Measurements from ENCODE around the gene GPS1. TPM values are rescaled to one million over a fixed set of nuclear protein-coding genes. Genes with fewer than 3 reads are reported as not detected.
A peak's percentile ranks its signal among the peaks of the same experiment; 100 is the strongest.

The GPS1 gene
- total and polyA plus RNA-seq, 9 of the 15 experiments (the other 6 are each of a cell fraction or from before 2014, with no cell fraction given): 3.1 to 167 (median 69.9) TPM

DNA sequence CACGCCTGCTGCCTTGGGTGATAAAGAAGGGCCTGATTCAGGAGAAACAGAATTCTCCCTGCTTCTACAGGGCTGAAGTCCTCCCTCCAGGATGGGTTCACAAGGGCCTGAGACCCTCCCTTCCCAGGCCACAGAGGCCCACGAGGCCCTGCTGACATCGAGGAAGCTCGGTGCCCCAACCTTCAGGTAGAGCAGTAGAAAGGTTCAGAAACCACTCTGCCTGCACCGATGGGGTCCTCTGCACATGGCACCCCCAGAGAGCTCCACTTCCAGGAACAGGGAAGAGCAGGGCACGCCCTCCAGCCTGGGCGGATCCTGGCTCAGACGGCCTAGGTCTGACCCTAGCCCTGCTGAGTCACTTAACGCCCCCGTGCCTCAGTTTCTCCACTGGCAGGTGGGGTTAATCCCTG, 29.8 kb upstream of the GPS1 start (continued):
- TF ChIP-seq UBTF (IDR thresholded peaks at IDR 0.05; ENCODE audit: borderline replicate concordance in 1 of 2, low read depth in 2 of 2, low read length in 2 of 2) (0 out of 4 replicates have a peak, but pooled peaks of 1 of the 2 experiments have one; percentile 48), GATA2 (CRISPR knock-in tag; IDR thresholded peaks at IDR 0.05) (0 out of 2 replicates have a peak, but pooled peaks have one; percentile 12), NCOA2 (IDR thresholded peaks at IDR 0.05; ENCODE audit: partially characterized antibody in 2 of 2) (no peak)
- TF ChIP-seq, protein P1, sequence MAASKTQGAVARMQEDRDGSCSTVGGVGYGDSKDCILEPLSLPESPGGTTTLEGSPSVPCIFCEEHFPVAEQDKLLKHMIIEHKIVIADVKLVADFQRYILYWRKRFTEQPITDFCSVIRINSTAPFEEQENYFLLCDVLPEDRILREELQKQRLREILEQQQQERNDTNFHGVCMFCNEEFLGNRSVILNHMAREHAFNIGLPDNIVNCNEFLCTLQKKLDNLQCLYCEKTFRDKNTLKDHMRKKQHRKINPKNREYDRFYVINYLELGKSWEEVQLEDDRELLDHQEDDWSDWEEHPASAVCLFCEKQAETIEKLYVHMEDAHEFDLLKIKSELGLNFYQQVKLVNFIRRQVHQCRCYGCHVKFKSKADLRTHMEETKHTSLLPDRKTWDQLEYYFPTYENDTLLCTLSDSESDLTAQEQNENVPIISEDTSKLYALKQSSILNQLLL (CRISPR knock-in tag; IDR thresholded peaks at IDR 0.05; ENCODE audit: borderline replicate concordance): no peak
- TF ChIP-seq, protein P2, sequence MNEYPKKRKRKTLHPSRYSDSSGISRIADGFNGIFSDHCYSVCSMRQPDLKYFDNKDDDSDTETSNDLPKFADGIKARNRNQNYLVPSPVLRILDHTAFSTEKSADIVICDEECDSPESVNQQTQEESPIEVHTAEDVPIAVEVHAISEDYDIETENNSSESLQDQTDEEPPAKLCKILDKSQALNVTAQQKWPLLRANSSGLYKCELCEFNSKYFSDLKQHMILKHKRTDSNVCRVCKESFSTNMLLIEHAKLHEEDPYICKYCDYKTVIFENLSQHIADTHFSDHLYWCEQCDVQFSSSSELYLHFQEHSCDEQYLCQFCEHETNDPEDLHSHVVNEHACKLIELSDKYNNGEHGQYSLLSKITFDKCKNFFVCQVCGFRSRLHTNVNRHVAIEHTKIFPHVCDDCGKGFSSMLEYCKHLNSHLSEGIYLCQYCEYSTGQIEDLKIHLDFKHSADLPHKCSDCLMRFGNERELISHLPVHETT (CRISPR knock-in tag; conservative IDR thresholded peaks at IDR 0.05 in 1 of 2, IDR thresholded peaks at IDR 0.05 in 1 of 2): 0 out of 4 replicates have a peak, but pooled peaks of 1 of the 2 experiments have one; percentile 42
- TF ChIP-seq, protein P3, sequence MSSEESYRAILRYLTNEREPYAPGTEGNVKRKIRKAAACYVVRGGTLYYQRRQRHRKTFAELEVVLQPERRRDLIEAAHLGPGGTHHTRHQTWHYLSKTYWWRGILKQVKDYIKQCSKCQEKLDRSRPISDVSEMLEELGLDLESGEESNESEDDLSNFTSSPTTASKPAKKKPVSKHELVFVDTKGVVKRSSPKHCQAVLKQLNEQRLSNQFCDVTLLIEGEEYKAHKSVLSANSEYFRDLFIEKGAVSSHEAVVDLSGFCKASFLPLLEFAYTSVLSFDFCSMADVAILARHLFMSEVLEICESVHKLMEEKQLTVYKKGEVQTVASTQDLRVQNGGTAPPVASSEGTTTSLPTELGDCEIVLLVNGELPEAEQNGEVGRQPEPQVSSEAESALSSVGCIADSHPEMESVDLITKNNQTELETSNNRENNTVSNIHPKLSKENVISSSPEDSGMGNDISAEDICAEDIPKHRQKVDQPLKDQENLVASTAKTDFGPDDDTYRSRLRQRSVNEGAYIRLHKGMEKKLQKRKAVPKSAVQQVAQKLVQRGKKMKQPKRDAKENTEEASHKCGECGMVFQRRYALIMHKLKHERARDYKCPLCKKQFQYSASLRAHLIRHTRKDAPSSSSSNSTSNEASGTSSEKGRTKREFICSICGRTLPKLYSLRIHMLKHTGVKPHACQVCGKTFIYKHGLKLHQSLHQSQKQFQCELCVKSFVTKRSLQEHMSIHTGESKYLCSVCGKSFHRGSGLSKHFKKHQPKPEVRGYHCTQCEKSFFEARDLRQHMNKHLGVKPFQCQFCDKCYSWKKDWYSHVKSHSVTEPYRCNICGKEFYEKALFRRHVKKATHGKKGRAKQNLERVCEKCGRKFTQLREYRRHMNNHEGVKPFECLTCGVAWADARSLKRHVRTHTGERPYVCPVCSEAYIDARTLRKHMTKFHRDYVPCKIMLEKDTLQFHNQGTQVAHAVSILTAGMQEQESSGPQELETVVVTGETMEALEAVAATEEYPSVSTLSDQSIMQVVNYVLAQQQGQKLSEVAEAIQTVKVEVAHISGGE (CRISPR knock-in tag; IDR thresholded peaks at IDR 0.05): no peak

Data from K562 (cell line).